ENCODE data around the gene EXD3. TPM values are rescaled to one million over a fixed set of nuclear protein-coding genes. Genes with fewer than 3 reads are reported as not detected.

Gene EXD3
- total RNA-seq, 1 donor from 2014 or later, result 8.1 TPM

GRCh38 chr9:137432687-137433348 is 9.9 kb upstream of the EXD3 start:
- ATAC-seq, result no peak

GRCh38 chr9:137431416-137431931 is 8.5 kb upstream of the EXD3 start:
- no peak for ATAC-seq

GRCh38 chr9:137430723-137431415 is 7.9 kb upstream of the EXD3 start:
- ATAC-seq, result no peak

- peak; percentile 34 for ATAC-seq
These were observed 7.2 kb upstream of the EXD3 start for GRCh38 chr9:137429974-137430722.

GRCh38 chr9:137429546-137429890 is 6.6 kb upstream of the EXD3 start:
- ATAC-seq, result no peak

GRCh38 chr9:137428841-137429545 is 6.0 kb upstream of the EXD3 start:
- ATAC-seq, result no peak

- no peak for ATAC-seq
These were observed 5.3 kb upstream of the EXD3 start for GRCh38 chr9:137428311-137428630.

GRCh38 chr9:137427454-137428310 is 4.7 kb upstream of the EXD3 start:
- ATAC-seq, result no peak

GRCh38 chr9:137426018-137426681 is 3.2 kb upstream of the EXD3 start:
- ATAC-seq, result no peak

- peak; percentile 68 for ATAC-seq
These were observed 741 bp upstream of the EXD3 start for GRCh38 chr9:137423514-137424291.

- ATAC-seq, result no peak
These were observed 941 bp downstream of the EXD3 start for GRCh38 chr9:137421838-137422603.

- peak; percentile 27 for ATAC-seq
These were observed 5.6 kb downstream of the EXD3 start for GRCh38 chr9:137417161-137418021.

GRCh38 chr9:137416563-137417151 is 6.3 kb downstream of the EXD3 start:
- ATAC-seq, result peak; percentile 4

GRCh38 chr9:137416006-137416562 is 6.9 kb downstream of the EXD3 start:
- no peak for ATAC-seq

- ATAC-seq, result no peak
These were observed 7.5 kb downstream of the EXD3 start for GRCh38 chr9:137415451-137415850.

- ATAC-seq, result peak; percentile 1
These were observed 10.5 kb downstream of the EXD3 start for GRCh38 chr9:137412431-137412830.

- peak; percentile 71 for ATAC-seq
These were observed 11.1 kb downstream of the EXD3 start for GRCh38 chr9:137411645-137412380.

All from esophagus mucosa (tissue), 1 donor.